Mucosa of gallbladder (tissue), 1 donor: ENCODE data around the gene WWC2. TPM values are rescaled to one million over a fixed set of nuclear protein-coding genes. Genes with fewer than 3 reads are reported as not detected.
A peak's percentile ranks its signal among the peaks of the same experiment; 100 is the strongest.

Source experiments
- DNase-seq: peaks from one replicate; pipeline ENCODE4 v3.0.0-alpha.2; 2020; ENCODE audit warnings: low spot score
- total RNA-seq: library from RNA; stranded (reverse); gene quantifications from one replicate; pipeline ENCODE4 v1.2.1, GENCODE V29; 2021
- donor health status: DM: no; HTN: no; CAD: no.

WWC2 gene
- total RNA-seq, 1 donor from 2014 or later = 27.1 TPM

GRCh38 chr4:183329954-183330742 is 231.1 kb downstream of the WWC2 start:
- DNase-seq = no peak

GRCh38 chr4:183330841-183331240 is 231.8 kb downstream of the WWC2 start:
- no peak for DNase-seq

GRCh38 chr4:183332447-183332846 is 233.4 kb downstream of the WWC2 start:
- DNase-seq = no peak

- DNase-seq = no peak
Observed at GRCh38 chr4:183333202-183333601, 234.1 kb downstream of the WWC2 start.

- peak; percentile 33 for DNase-seq
Observed at GRCh38 chr4:183333983-183334382, 234.9 kb downstream of the WWC2 start.

- DNase-seq = no peak
Observed at GRCh38 chr4:183335369-183335940, 236.4 kb downstream of the WWC2 start.

- DNase-seq = no peak
Observed at GRCh38 chr4:183337349-183337748, 238.3 kb downstream of the WWC2 start.

- DNase-seq = no peak
Observed at GRCh38 chr4:183337833-183338232, 238.8 kb downstream of the WWC2 start.

GRCh38 chr4:183342541-183343533 is 243.8 kb downstream of the WWC2 start:
- no peak for DNase-seq

- DNase-seq = no peak
Observed at GRCh38 chr4:183343730-183344129, 244.7 kb downstream of the WWC2 start.

GRCh38 chr4:183344523-183345255 is 245.6 kb downstream of the WWC2 start:
- DNase-seq = no peak

GRCh38 chr4:183345261-183345660 is 246.2 kb downstream of the WWC2 start:
- DNase-seq = no peak

GRCh38 chr4:183347146-183347545 is 248.1 kb downstream of the WWC2 start:
- DNase-seq = no peak

- no peak for DNase-seq
Observed at GRCh38 chr4:183347566-183347965, 248.5 kb downstream of the WWC2 start.

GRCh38 chr4:183348136-183348535 is 249.1 kb downstream of the WWC2 start:
- DNase-seq = no peak

GRCh38 chr4:183348706-183349659 is 249.9 kb downstream of the WWC2 start:
- no peak for DNase-seq

GRCh38 chr4:183349673-183350072 is 250.6 kb downstream of the WWC2 start:
- no peak for DNase-seq

GRCh38 chr4:183350317-183351071 is 251.4 kb downstream of the WWC2 start:
- no peak for DNase-seq

- no peak for DNase-seq
Observed at GRCh38 chr4:183352546-183352945, 253.5 kb downstream of the WWC2 start.

- DNase-seq = no peak
Observed at GRCh38 chr4:183353557-183353956, 254.5 kb downstream of the WWC2 start.
